Uterus (tissue), 4 donors: ENCODE measurements around the gene PTGES2. TPM values are rescaled to one million over a fixed set of nuclear protein-coding genes. Genes with fewer than 3 reads are reported as not detected.

Experiments
- DNase-seq, 2 donors: peaks; one replicate each; pipeline ENCODE4 v3.0.0-alpha.2; 2019 to 2020
- H3K27ac ChIP-seq, 2 donors: fragments of 200-600 bp; sonication (generic); 1 replicate in 1 of 2; 2 replicates in 1 of 2; pipeline ENCODE4 v1.5.1; 2016 to 2018
- H3K27me3 ChIP-seq, 2 donors: fragments of 200-600 bp; sonication (generic); one replicate each; pipeline ENCODE4 v1.5.1; 2018 to 2019; ENCODE audit warnings: control low read depth in 1 of 2
- H3K36me3 ChIP-seq, 2 donors: fragments of 200-600 bp; sonication (generic); one replicate each; pipeline ENCODE4 v1.5.1; 2019; ENCODE audit warnings: control low read depth in 1 of 2
- H3K4me1 ChIP-seq, 2 donors: fragments of 200-600 bp; sonication (generic); one replicate each; pipeline ENCODE4 v1.5.1; 2018 to 2019; ENCODE audit warnings: control low read depth in 1 of 2
- H3K4me3 ChIP-seq, 2 donors: fragments of 200-600 bp; sonication (generic); 1 replicate in 1 of 2; 2 replicates in 1 of 2; pipeline ENCODE4 v1.5.1; 2018 to 2019; ENCODE audit warnings: mild to moderate bottlenecking in 1 of 2
- H3K9me3 ChIP-seq, 2 donors: fragments of 200-600 bp; sonication (generic); one replicate each; pipeline ENCODE4 v1.5.1; 2019; ENCODE audit warnings: control low read depth in 1 of 2
- CTCF ChIP-seq, 4 experiments: fragments of 200-600 bp in 2 of 4; fragments of 450-650 bp in 2 of 4; sonication (generic) in 2 of 4; IDR thresholded peaks; one replicate each; pipeline ENCODE4 v1.5.1; 2016 to 2019; ENCODE audit warnings: antibody characterized with exemption in 4 of 4, mild to moderate bottlenecking in 2 of 4, moderate library complexity in 1 of 4
- POLR2A ChIP-seq, 2 donors: fragments of 450-650 bp; IDR thresholded peaks; one replicate each; pipeline ENCODE4 v1.6.1; 2016; ENCODE audit warnings: antibody characterized with exemption in 2 of 2, mild to moderate bottlenecking in 1 of 2, moderate library complexity in 1 of 2
- intact Hi-C: fragments of 100-400 bp; cut with DNase I; formaldehyde crosslinking; loops from one replicate; pipeline ENCODE4 v1.15.1; 2023; ENCODE audit warnings: low total_unique reads
- total RNA-seq, 4 donors: library from RNA; depleted of rRNA in 3 of 4; stranded (reverse); fragments of >200 nt in 3 of 4; gene quantifications; one replicate each; pipeline versions ENCODE4 v1.1.0 to v1.2.4, GENCODE V29; 2014 to 2023
- donor health status: DM: yes; HTN: yes; CAD: no.

PTGES2 gene
- total RNA-seq, 4 donors from 2014 or later, result 21.5 to 173 (median 64.2) TPM

- DNase-seq, result peak; percentile 66
- Histone ChIP-seq H3K4me3 (no peak overlapping the region), H3K9me3 (no peaks in the 10 kb centered on the region), H3K4me1 (peaks cover 24 to 36% of the 10 kb centered on the region in 2 donors), H3K36me3 (no peaks in the 10 kb centered on the region), H3K27ac (peak overlapping the region; percentile 69 to 71), H3K27me3 (no peaks in the 10 kb centered on the region)
- intact Hi-C loops, result no loop called here
- TF ChIP-seq CTCF (IDR thresholded peaks at IDR 0.05), result no peak
- no peak for TF ChIP-seq POLR2A (IDR thresholded peaks at IDR 0.05)
Measured at GRCh38 chr9:128102861-128103588, 24.5 kb downstream of the PTGES2 start.

- Histone ChIP-seq H3K9me3 (no peaks in the 10 kb centered on the region), H3K36me3 (no peaks in the 10 kb centered on the region), H3K27me3 (no peaks in the 10 kb centered on the region), H3K27ac (peak overlapping the region; percentile 91 to 95), H3K4me3 (no peak overlapping the region), H3K4me1 (peaks cover 24 to 43% of the 10 kb centered on the region in 2 donors)
- TF ChIP-seq POLR2A (IDR thresholded peaks at IDR 0.05), result no peak
- TF ChIP-seq CTCF (IDR thresholded peaks at IDR 0.05), result no peak
- no peak for DNase-seq
- intact Hi-C loops, result no loop called here
Measured at GRCh38 chr9:128102196-128102595, 25.3 kb downstream of the PTGES2 start.

- Histone ChIP-seq H3K36me3 (no peaks in the 10 kb centered on the region), H3K9me3 (no peaks in the 10 kb centered on the region), H3K4me1 (peaks cover 24 to 48% of the 10 kb centered on the region in 2 donors), H3K27me3 (no peaks in the 10 kb centered on the region), H3K27ac (peak overlapping the region; percentile 91 to 95), H3K4me3 (no peak overlapping the region)
- TF ChIP-seq CTCF (IDR thresholded peaks at IDR 0.05) (no peak), POLR2A (IDR thresholded peaks at IDR 0.05) (no peak)
- intact Hi-C loops, result no loop called here
- DNase-seq, result no peak
Measured at GRCh38 chr9:128101690-128102089, 25.8 kb downstream of the PTGES2 start.

- intact Hi-C loops, result no loop called here
- Histone ChIP-seq H3K36me3 (no peaks in the 10 kb centered on the region), H3K9me3 (no peaks in the 10 kb centered on the region), H3K4me1 (peaks cover 24 to 48% of the 10 kb centered on the region in 2 donors), H3K27ac (peak overlapping the region; percentile 91 to 95), H3K27me3 (no peaks in the 10 kb centered on the region), H3K4me3 (no peak overlapping the region)
- DNase-seq, result peak in 1 of 2 donors; percentile 23
- TF ChIP-seq CTCF (IDR thresholded peaks at IDR 0.05), result no peak
- TF ChIP-seq POLR2A (IDR thresholded peaks at IDR 0.05), result no peak
Measured at GRCh38 chr9:128101231-128101661, 26.3 kb downstream of the PTGES2 start.

GRCh38 chr9:128100581-128100980, 26.9 kb downstream of the PTGES2 start:
- intact Hi-C loops, result no loop called here
- Histone ChIP-seq H3K27me3 (no peaks in the 10 kb centered on the region), H3K4me1 (peaks cover 28 to 48% of the 10 kb centered on the region in 2 donors), H3K4me3 (peak overlapping the region in 1 of 2 donors; percentile 45), H3K36me3 (no peaks in the 10 kb centered on the region), H3K27ac (peak overlapping the region; percentile 91 to 95), H3K9me3 (no peaks in the 10 kb centered on the region)
- DNase-seq, result no peak
- TF ChIP-seq CTCF (IDR thresholded peaks at IDR 0.05), result no peak
- no peak for TF ChIP-seq POLR2A (IDR thresholded peaks at IDR 0.05)
